OCI-LY1 (cell line): ENCODE measurements around the gene MAP2K7.

ENCODE experiments used
- EZH2 ChIP-seq: fragments of 200-600 bp; sonication (generic), shearing (Covaris generic); IDR thresholded peaks from 2 replicates; pipeline ENCODE4 v1.8.0; 2017; ENCODE audit warnings: borderline replicate concordance, mixed run types, mild to moderate bottlenecking, antibody characterized with exemption, low read length, moderate library complexity, mixed read lengths
- TF ChIP-seq, protein P1 (sequence below): fragments of 200-600 bp; sonication (generic), shearing (Covaris generic); IDR thresholded peaks from 2 replicates; pipeline ENCODE4 v1.5.1; 2017; ENCODE audit warnings: mild to moderate bottlenecking, antibody characterized with exemption, low read length, moderate library complexity, mixed read lengths

GRCh38 chr19:7931221-7932061, 27.8 kb downstream of the MAP2K7 start:
- TF ChIP-seq, protein P1, sequence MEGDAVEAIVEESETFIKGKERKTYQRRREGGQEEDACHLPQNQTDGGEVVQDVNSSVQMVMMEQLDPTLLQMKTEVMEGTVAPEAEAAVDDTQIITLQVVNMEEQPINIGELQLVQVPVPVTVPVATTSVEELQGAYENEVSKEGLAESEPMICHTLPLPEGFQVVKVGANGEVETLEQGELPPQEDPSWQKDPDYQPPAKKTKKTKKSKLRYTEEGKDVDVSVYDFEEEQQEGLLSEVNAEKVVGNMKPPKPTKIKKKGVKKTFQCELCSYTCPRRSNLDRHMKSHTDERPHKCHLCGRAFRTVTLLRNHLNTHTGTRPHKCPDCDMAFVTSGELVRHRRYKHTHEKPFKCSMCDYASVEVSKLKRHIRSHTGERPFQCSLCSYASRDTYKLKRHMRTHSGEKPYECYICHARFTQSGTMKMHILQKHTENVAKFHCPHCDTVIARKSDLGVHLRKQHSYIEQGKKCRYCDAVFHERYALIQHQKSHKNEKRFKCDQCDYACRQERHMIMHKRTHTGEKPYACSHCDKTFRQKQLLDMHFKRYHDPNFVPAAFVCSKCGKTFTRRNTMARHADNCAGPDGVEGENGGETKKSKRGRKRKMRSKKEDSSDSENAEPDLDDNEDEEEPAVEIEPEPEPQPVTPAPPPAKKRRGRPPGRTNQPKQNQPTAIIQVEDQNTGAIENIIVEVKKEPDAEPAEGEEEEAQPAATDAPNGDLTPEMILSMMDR, result no peak
- no peak for TF ChIP-seq EZH2
